ENCODE results near the gene LUZP2.
"Not testable (repeated sequence)": the region's sequence is repeated elsewhere in the genome, so short reads cannot be mapped to it uniquely, and the experiment has no call there.

LUZP2 gene

DNA sequence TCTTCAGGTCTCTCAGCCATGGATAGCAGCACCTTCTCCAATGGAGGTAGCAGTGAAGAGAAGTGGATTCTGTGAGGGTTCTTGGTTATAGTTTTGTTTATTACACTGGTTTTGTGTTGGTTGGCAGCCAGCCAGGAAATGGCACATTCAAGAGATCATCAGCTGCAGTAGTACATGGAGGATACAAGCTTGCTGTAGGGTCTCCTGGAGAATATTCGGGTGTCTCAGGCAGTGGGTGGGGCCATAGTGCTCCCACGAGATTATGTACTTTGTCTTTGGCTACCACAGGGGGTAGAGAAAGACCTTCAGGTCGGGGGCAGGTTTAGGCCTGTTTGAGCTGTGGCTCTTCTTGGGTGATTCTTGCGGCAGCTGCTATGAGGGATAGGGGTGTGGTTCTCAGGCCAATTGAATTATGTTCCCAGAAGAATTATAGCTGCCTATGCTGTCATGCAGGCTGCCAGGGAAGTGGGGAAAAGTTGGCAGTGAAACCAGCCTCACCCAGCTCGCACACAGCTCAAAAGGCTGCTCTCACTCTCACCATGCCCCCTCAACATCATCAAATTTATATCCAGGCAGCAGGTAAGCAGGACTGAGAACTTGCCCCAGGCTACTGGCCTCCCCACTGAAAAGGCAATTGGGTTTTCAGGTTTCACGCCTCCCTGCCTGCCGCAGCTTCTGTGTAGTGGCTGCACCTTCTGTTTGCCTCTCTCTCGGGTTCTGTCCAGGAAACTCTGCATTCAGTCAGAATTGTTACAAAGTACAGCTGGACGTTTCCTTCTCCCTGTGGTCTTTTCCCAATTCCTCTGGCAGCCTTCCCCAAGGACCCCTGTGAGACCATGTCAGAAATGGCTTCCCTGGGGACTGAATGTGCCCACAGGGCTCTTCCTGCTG, 435.5 kb downstream of the LUZP2 start:
- no peak for DNase-seq

- no peak for DNase-seq
Measured at GRCh38 chr11:24934733-24935439, 438.0 kb downstream of the LUZP2 start.

DNA sequence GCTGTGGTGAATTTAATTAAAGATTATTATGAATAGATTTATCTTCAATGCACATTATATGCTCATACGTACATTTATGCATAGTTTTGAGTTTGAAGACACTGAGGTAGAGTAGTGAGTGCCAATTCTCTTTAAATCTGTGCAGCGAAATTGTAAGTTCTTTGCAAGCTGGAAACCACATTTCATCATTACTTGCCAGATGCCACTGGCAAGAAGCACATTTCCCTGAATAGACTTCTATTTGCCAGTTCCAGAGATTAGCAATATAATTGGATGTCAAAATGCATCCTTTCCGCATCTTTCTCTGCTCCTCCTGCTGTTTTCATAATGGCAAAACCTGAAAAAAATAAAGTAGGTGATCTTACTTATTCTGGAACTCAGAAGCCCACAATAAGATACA, 448.0 kb downstream of the LUZP2 start:
- DNase-seq: no peak

DNA sequence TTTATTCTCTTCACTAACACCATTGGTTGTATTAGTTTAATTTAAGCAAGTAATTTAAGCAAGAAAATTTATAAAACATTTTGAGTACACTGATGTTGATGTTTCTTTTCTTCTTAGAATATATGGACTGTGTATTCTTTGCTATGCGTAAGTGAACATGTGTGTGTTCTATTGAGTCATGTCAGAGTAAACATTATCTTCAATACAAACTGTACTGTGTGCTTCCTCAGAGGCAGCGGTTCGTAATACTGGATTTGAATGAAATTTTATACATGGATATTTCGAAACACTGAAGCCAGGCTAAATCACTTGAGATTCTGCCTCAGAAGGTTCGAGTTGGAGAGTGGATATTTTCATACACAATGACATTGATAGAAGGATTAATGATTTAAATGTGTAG, 452.6 kb downstream of the LUZP2 start:
- DNase-seq: no peak

GRCh38 chr11:24963852-24964251, 467.0 kb downstream of the LUZP2 start:
- no peak for DNase-seq

DNA sequence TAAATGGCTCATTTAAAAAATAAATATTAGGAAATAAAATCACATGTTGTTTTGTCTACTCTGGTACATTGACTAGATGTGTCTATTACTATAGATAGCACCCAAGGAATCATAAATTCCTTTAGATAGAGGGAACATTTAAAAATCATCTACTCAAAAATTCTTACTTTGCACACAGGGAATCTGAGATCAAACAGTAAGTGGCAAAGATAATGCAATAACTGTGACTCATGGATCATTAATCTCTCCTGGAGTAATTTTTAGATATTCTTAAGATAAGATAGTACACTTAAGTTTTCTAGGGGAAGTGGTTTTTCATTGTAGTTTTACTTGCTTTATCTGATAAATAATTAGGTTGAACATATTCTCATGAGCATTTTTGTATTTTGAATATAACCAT, 468.9 kb downstream of the LUZP2 start:
- no peak for DNase-seq

DNA sequence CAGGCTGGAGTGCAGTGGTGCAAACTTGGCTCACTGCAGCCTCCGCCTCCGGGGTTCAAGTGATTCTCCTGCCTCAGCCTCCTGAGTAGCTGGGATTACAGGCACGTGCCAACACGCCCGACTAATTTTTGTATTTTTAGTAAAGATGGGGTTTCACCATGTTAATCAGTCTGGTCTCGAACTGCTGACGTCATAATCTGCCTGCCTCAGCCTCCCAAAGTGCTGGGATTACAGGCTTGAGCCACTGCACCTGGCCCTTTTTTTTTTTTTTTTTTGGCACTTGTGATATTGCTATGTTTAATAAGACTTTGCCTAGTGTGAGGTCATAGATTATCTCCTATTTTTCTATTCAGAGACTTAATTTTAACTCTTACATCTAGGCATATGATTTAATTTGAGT, 497.1 kb downstream of the LUZP2 start:
- DNase-seq: not testable (repeated sequence)

DNA sequence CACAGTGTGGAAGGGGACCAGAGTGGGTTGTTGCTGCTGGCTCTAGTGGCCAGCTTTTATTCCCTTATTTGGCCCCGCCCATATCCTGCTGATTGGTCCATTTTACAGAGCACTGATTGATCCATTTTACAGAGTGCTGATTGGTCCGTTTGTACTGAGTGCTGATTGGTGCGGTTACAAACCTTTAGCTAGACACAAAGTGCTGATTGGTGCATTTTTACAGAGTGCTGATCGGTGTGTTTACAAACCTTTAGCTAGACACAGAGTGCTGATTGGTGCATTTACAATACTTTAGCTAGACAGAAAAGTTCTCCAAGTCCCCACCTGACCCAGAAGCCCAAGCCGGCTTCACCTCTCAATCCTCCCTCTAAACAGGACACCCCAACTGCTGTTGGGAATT, 503.1 kb downstream of the LUZP2 start:
- DNase-seq: not testable (repeated sequence)

GRCh38 chr11:25037431-25037830, 540.6 kb downstream of the LUZP2 start:
- DNase-seq: no peak

DNA sequence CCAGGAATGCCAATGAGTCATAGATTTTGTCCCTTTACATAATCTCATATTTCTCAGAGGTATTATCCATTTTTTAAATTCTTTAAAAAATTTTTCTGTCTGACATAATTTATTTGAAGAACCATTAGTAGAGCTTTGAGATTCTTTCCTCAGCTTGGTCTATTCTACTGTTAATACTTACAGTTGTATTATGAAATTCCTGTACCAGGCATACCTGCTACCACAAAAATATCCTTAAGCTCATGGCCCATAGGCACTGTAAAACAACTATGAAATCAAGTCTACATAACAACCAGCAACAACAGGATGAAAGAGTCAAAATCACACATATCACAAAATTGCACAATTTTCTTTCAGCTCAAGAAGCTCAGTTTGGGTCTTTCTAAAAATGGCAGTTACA, 541.3 kb downstream of the LUZP2 start:
- DNase-seq: no peak

DNA sequence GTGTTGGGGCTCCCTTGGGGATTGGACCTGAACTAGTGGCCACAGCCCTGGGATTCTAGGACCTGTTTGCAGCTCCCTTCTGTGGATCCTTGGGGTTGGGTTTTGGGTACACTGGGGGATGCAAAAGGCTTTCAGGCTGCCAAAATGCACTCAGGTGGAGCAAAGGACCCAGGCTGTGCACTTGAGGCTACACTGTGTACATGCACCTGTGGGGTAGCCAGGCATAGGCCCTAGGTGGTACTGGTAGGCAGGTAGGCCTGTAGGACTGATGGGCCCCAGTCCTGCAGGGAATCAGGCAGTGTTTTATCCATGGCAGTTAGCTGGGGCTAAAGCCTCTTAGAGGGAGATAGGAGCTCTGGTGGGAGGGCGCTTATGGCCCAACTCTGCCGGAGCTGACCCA, 542.3 kb downstream of the LUZP2 start:
- DNase-seq: no peak

- no peak for DNase-seq
Measured at GRCh38 chr11:25048632-25049031, 551.8 kb downstream of the LUZP2 start.

- DNase-seq: no peak
Measured at GRCh38 chr11:25052844-25053243, 556.0 kb downstream of the LUZP2 start.

GRCh38 chr11:25057861-25058260, 561.0 kb downstream of the LUZP2 start:
- DNase-seq: no peak

DNA sequence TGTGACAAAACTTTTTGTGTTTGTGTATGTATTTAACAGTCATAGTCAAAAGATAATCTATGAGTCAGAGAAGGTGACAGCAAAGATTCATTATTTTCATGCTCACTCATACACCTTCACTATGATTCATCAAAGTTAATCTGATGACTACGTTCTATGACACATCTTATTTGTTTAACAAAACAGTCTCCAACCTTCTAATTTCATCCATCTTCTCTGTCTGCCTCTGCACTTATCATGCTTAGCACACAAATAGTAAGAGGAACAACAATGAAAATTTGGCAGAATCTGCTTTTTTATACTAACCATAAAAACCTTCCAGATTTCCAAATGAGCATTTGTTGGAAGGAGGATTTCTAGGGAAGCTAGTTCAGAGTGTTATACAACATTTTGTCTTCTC, 568.9 kb downstream of the LUZP2 start:
- DNase-seq: no peak

DNA sequence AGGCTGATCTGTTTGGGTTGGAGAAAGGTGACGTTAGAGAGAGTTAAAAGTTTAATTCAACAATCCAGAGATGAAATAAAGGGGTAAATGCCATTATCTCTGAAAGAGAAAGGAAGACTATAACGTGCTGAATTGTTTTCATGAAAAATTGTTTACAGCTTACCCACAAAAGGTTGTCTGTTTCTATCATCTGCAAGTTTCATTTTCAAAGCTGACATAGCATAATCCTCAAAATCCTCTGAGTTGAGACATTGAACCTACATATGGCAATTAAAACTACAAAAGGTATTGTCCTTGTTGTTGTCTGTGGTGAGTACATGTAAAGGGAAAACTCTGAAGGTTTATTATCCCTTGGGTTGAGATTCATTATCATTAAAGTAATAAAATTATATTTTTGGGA, 569.9 kb downstream of the LUZP2 start:
- DNase-seq: no peak

- no peak for DNase-seq
Measured at GRCh38 chr11:25068451-25068850, 571.6 kb downstream of the LUZP2 start.

DNA sequence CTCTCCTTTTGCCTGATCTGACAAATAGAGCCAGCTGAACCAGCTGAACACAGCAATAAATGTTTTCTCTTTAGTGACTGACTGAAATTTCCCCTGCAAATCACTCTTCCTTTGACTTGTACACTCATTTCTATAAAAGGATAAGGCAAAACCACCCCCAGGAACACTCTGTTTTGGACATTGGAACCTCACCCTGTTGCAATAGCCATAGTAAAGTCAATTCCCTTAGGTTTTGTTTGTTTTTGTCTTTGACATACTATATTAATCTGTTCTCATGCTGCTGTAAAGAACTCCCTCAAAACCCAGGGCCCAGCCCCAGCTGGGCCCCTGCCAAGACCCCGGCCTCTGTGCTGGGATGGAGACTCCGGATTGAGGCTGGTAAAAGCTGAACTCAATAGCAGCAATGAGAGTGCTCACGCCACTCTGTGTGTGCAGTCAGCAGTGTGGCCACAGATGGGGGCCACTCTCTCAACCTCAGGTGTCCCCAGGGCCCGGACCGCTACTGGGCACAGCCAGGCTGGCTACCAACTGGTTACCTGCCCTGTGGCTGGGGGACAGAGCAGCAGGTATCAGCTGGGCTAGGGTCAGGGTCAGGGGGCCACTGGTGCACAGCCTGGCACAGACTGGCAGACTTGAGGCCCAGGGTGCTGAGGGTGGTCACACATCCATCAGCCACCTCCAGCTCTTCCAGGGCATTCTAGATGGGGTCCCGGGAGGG, 597.4 kb downstream of the LUZP2 start:
- no peak for DNase-seq

GRCh38 chr11:25119416-25119815, 622.6 kb downstream of the LUZP2 start:
- DNase-seq: no peak

Measured in CD4-positive, alpha-beta T cell treated with Interleukin-4 for 4 hours (primary cell).